HCT116 (cell line): Measurements from ENCODE around the gene CPNE5. TPM values are rescaled to one million over a fixed set of nuclear protein-coding genes. Genes with fewer than 3 reads are reported as not detected.

ENCODE experiments used
- ATAC-seq: fragments of 200-7000 bp; cut with Tn5 transposase; 2 replicates; pipeline ENCODE4 v1.9.1; 2020; ENCODE audit warnings: mild to moderate bottlenecking, moderate library complexity
- BruUV-seq: library from RNA; stranded (reverse); fragments of 400-500 nt; replicated peaks from 2 replicates; lab custom pipeline; 2021; lab: Mats Ljungman, UMichigan
- CTCF ChIA-PET: fragments of 300-600 bp; sonication (Branson Sonifier 250); formaldehyde crosslinking; loops from one replicate; lab custom pipeline; 2021; ENCODE audit warnings: antibody characterized with exemption; lab: Charles Lee
- POLR2A ChIA-PET: fragments of 300-600, 350-600 bp; sonication (Branson Sonifier 250); formaldehyde crosslinking; loops from one replicate; lab custom pipeline; 2021; ENCODE audit warnings: antibody characterized with exemption; lab: Charles Lee
- RAD21 ChIA-PET, 2 experiments: fragments of 300-600 bp; sonication (Branson Sonifier 250); formaldehyde crosslinking; loops; one replicate each; lab custom pipeline; 2023; ENCODE audit warnings: low total read pairs in 2 of 2; ENCODE audit not compliant: uncharacterized antibody in 2 of 2, unreplicated experiment in 2 of 2, low non-redundant PET in 1 of 2; lab: Charles Lee
- DNase-seq: peaks from one replicate; pipeline ENCODE4 v3.0.0-alpha.2; 2010; ENCODE audit warnings: low read depth, low spot score
- H2AFZ ChIP-seq: fragments of 200-600 bp; shearing (Covaris generic), sonication (generic); 2 replicates; pipeline ENCODE4 v1.6.1; 2017; ENCODE audit warnings: low read depth, mixed run types, mixed read lengths, antibody characterized with exemption, low read length; ENCODE audit not compliant: poor library complexity, severe bottlenecking
- H3K27ac ChIP-seq: 2 replicates; pipeline ENCODE4 v1.5.1; 2012; ENCODE audit warnings: low read depth, low read length
- H3K27me3 ChIP-seq: fragments of 200-600 bp; sonication (generic); 2 replicates; pipeline ENCODE4 v1.6.1; 2016; ENCODE audit warnings: mixed run types, low read length, mixed read lengths; ENCODE audit not compliant: insufficient read depth
- H3K36me3 ChIP-seq, 2 experiments: fragments of 200-500 bp in 1 of 2; fragments of 200-600 bp in 1 of 2; sonication (Bioruptor generic) in 1 of 2; sonication (generic) in 1 of 2; 2 replicates each; pipeline versions ENCODE4 v1.5.1 to v1.6.1; 2014 to 2016; ENCODE audit warnings: low read length in 2 of 2, inconsistent platforms in 1 of 2, mixed read lengths in 1 of 2, mixed run types in 1 of 2; ENCODE audit not compliant: insufficient read depth in 2 of 2, control insufficient read depth in 1 of 2
- H3K4me1 ChIP-seq, 2 experiments: fragments of 200-600 bp in 1 of 2; sonication (generic) in 1 of 2; 2 replicates each; pipeline versions ENCODE4 v1.5.1 to v1.6.1; 2012 to 2017; ENCODE audit warnings: low read length in 2 of 2, inconsistent platforms in 1 of 2, mild to moderate bottlenecking in 1 of 2, mixed read lengths in 1 of 2, mixed run types in 1 of 2, moderate library complexity in 1 of 2; ENCODE audit not compliant: insufficient read depth in 2 of 2, control insufficient read depth in 1 of 2
- H3K4me2 ChIP-seq: fragments of 200-600 bp; sonication (generic); 2 replicates; pipeline ENCODE4 v1.6.1; 2017; ENCODE audit warnings: mixed run types, low read length, mixed read lengths
- H3K4me3 ChIP-seq, 2 experiments: fragments of 200-600 bp in 1 of 2; sonication (generic) in 1 of 2; replicated peaks in 1 of 2; 2 replicates each; pipeline ENCODE4 v1.5.1; 2011 to 2016; ENCODE audit warnings: low read length in 2 of 2, control low read depth in 1 of 2, low read depth in 1 of 2, mild to moderate bottlenecking in 1 of 2, mixed read lengths in 1 of 2, mixed run types in 1 of 2
- H3K79me2 ChIP-seq: fragments of 200-600 bp; sonication (generic); 2 replicates; pipeline ENCODE4 v1.6.1; 2017; ENCODE audit warnings: mild to moderate bottlenecking, mixed run types, low read length, moderate library complexity, mixed read lengths; ENCODE audit not compliant: insufficient read depth
- H3K9ac ChIP-seq: fragments of 200-600 bp; sonication (generic); 2 replicates; pipeline ENCODE4 v1.6.1; 2016; ENCODE audit warnings: low read length, mixed read lengths
- H3K9me2 ChIP-seq: fragments of 200-600 bp; sonication (generic), shearing (Covaris generic); 2 replicates; pipeline ENCODE4 v1.6.1; 2017; ENCODE audit warnings: mixed run types, mild to moderate bottlenecking, moderate library complexity; ENCODE audit not compliant: insufficient read depth
- H3K9me3 ChIP-seq, 2 experiments: fragments of 200-500 bp in 1 of 2; fragments of 200-600 bp in 1 of 2; sonication (Bioruptor generic) in 1 of 2; sonication (generic) in 1 of 2; 2 replicates each; pipeline ENCODE4 v1.6.1; 2014 to 2017; ENCODE audit warnings: low read length in 2 of 2, mixed read lengths in 2 of 2, inconsistent platforms in 1 of 2, low read depth in 1 of 2, mild to moderate bottlenecking in 1 of 2, mixed run types in 1 of 2, moderate library complexity in 1 of 2; ENCODE audit not compliant: control insufficient read depth in 1 of 2, insufficient read depth in 1 of 2
- H4K20me1 ChIP-seq: fragments of 200-600 bp; sonication (generic), shearing (Covaris generic); 2 replicates; pipeline ENCODE4 v1.6.1; 2017; ENCODE audit warnings: mixed run types, mild to moderate bottlenecking, moderate library complexity; ENCODE audit not compliant: insufficient read depth
- CBX3 ChIP-seq: IDR thresholded peaks from 2 replicates; pipeline ENCODE4 v1.6.1; 2012; ENCODE audit warnings: low read depth
- JUND ChIP-seq: IDR thresholded peaks from 2 replicates; pipeline ENCODE4 v1.6.1; 2012
- REST ChIP-seq: IDR thresholded peaks from 2 replicates; pipeline ENCODE4 v1.6.1; 2012; ENCODE audit warnings: low read depth
- SRF ChIP-seq: IDR thresholded peaks from 2 replicates; pipeline ENCODE4 v1.6.1; 2012; ENCODE audit warnings: low read depth
- intact Hi-C: fragments of 100-400 bp; cut with micrococcal nuclease; formaldehyde crosslinking; loops from 2 replicates; pipeline ENCODE4 v1.10.0; 2022
- total RNA-seq: library from RNA; stranded (reverse); gene quantifications from one replicate; pipeline ENCODE4 v1.2.1, GENCODE V29; 2021; ENCODE audit not compliant: unreplicated experiment

CPNE5 gene
- total RNA-seq, 1 experiment from 2014 or later = not detected

- H3K27me3 ChIP-seq = no peaks in the 10 kb centered on the region
- H4K20me1 ChIP-seq = no peaks in the 10 kb centered on the region
- no peaks in the 10 kb centered on the region for H3K9me2 ChIP-seq
- intact Hi-C loops = no loop called here
- H2AFZ ChIP-seq = peak overlapping the region; percentile 96
- CTCF ChIA-PET = interaction anchor here (1.1 to 3.6 kb wide), 6 partner anchors 10 to 143 kb away, joined by 3 to 29 read pairs (median 12); partner anchors contain the start of gene C6orf89
- H3K9me3 ChIP-seq = no peaks in the 10 kb centered on the region
- H3K4me1 ChIP-seq = peaks cover 8 to 17% of the 10 kb centered on the region in 2 experiments; a peak in 3 of 4 replicates
- peak overlapping the region; percentile 94 for H3K9ac ChIP-seq
- BruUV-seq = TSS peak; percentile 91
- H3K27ac ChIP-seq = peak overlapping the region; percentile 93
- POLR2A ChIA-PET = interaction anchor here (1.4 to 1.6 kb wide), 2 partner anchors 10 to 39 kb away, joined by 4 to 11 read pairs; partner anchors contain the start of gene C6orf89
- no peak for ATAC-seq
- H3K36me3 ChIP-seq = peaks cover 3 to 5% of the 10 kb centered on the region in 2 experiments; a peak in 1 of 4 replicates
- peaks cover 32% of the 10 kb centered on the region for H3K79me2 ChIP-seq
- no peak for TF ChIP-seq JUND
- TF ChIP-seq REST = no peak
- TF ChIP-seq SRF = no peak
- TF ChIP-seq CBX3 = no peak
- H3K4me3 ChIP-seq = peak overlapping the region; percentile 68 to 84
- RAD21 ChIA-PET = interaction anchor here in 1 of 2 experiments (0.8 kb wide), 1 partner anchor 143 kb away, joined by 3 read pairs; no protein-coding TSS in a partner anchor
- H3K4me2 ChIP-seq = peak overlapping the region; percentile 93
- no peak for DNase-seq
These were observed 36.0 kb upstream of the CPNE5 start for GRCh38 chr6:36875250-36875633.
